ENCODE measurements around the gene ARFIP2.

ARFIP2 gene

GRCh38 chr11:6498121-6498520, 17.0 kb upstream of the ARFIP2 start:
- no peak for DNase-seq
- Histone ChIP-seq H3K4me2 (ENCODE audit: low read length, poor library complexity, severe bottlenecking) (no peak overlapping the region), H3K9me3 (ENCODE audit: control insufficient read depth, low read length) (no peaks in the 10 kb centered on the region), H3K27ac (ENCODE audit: low read length, poor library complexity, severe bottlenecking) (no peak overlapping the region), H4K91ac (ENCODE audit: low read length) (no peak overlapping the region), H3K79me1 (replicated peaks; ENCODE audit: low read length, poor library complexity, severe bottlenecking) (peaks cover 2% of the 10 kb centered on the region), H3K36me3 (ENCODE audit: control insufficient read depth in 1 of 2, insufficient read depth in 2 of 2, low read depth in 1 of 2, low read length in 2 of 2) (peaks cover 16 to 32% of the 10 kb centered on the region in 2 experiments), H3K4ac (ENCODE audit: low read depth in 1 of 2, low read length in 2 of 2) (no peak overlapping the region), H4K8ac (ENCODE audit: low read length) (no peak overlapping the region), H3K14ac (ENCODE audit: low read length in 2 of 2) (no peak overlapping the region), H2AFZ (ENCODE audit: low read depth, low read length) (no peak overlapping the region), H3K27me3 (ENCODE audit: control insufficient read depth in 1 of 2, insufficient read depth in 1 of 2, low read length in 2 of 2) (no peaks in the 10 kb centered on the region), H2BK12ac (ENCODE audit: low read length in 2 of 2) (no peak overlapping the region), H3K23ac (ENCODE audit: low read length in 2 of 2) (no peak overlapping the region), H2BK5ac (ENCODE audit: low read depth, low read length, poor library complexity, severe bottlenecking) (no peak overlapping the region), H3K9ac (ENCODE audit: low read length) (no peak overlapping the region), H2BK120ac (ENCODE audit: low read depth, low read length) (no peak overlapping the region), H2BK15ac (ENCODE audit: low read depth, poor library complexity, severe bottlenecking) (no peak overlapping the region), H2AK5ac (ENCODE audit: low read length, severe bottlenecking) (no peak overlapping the region), H3K18ac (ENCODE audit: low read depth in 1 of 2, low read length in 2 of 2) (no peak overlapping the region), H3K4me1 (ENCODE audit: control insufficient read depth, insufficient read depth, low read depth, low read length) (no peaks in the 10 kb centered on the region), H3K4me3 (ENCODE audit: insufficient read depth in 1 of 2, low read depth in 1 of 2, low read length in 2 of 2) (peak overlapping the region in 1 of 2 experiments; percentile 24)
- 84% methylated on average over 7 of the region's 7 CpGs for WGBS

DNA sequence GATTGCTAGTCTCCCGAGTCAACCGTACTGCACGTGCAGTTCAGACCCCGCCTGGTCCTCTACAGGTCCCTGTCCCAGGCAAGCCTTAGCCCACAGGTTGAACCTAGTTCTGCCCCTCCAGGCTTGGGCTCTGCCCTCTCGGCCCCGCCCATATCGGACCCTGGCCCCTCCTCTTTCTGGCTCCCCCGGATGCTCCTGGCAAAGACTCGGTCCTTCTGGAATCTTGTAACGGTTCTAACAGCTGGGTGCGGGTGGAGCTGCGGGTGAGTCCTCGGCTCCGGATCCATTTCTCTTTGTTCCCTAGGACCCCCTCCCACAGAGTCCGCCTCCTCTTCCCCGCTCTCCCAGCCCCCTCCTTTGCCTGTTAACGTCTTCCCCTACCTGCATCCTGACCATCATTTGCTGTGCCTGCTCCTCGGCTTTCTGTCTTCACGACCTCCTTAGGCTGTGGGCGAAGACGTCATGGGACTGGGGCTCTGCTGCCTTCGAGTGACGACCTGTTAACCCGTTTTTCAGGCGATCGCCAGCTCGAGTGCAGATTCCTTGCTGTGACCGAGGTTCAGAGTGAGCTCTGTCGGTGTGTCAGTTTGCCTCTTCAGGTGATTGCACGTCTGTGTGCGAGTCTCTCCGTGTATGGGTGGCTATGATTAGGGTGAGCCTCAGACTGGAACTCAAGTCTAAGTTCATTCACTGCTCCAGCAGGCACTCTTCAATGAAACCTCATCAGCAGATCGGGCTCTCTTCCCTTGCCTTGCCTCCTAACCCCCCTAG, 16.1 kb upstream of the ARFIP2 start, which contains the start of gene DNHD1:
TSS of gene DNHD1 (plus strand) at position 212 of the 771 bp plus-strand sequence. CDS start 936 bp downstream, outside the sequence.
- no peaks in the 10 kb centered on the region for H3K4me1 ChIP-seq (ENCODE audit: control insufficient read depth, insufficient read depth, low read depth, low read length)
- no peak within 1 kb of the TSS for H3K4me2 ChIP-seq (ENCODE audit: low read length, poor library complexity, severe bottlenecking)
- H3K36me3 ChIP-seq (ENCODE audit: control insufficient read depth in 1 of 2, insufficient read depth in 2 of 2, low read depth in 1 of 2, low read length in 2 of 2): peaks cover 16 to 32% of the 10 kb centered on the region in 2 experiments
- no peak within 1 kb of the TSS for H2BK12ac ChIP-seq (ENCODE audit: low read length in 2 of 2)
- no peaks in the 10 kb centered on the region for H3K27me3 ChIP-seq (ENCODE audit: control insufficient read depth in 1 of 2, insufficient read depth in 1 of 2, low read length in 2 of 2)
- no peak within 1 kb of the TSS for H2BK120ac ChIP-seq (ENCODE audit: low read depth, low read length)
- no peak within 1 kb of the TSS for H3K23ac ChIP-seq (ENCODE audit: low read length in 2 of 2)
- 72% methylated on average over 32 of the region's 33 CpGs for WGBS
- no peak within 1 kb of the TSS for H2BK5ac ChIP-seq (ENCODE audit: low read depth, low read length, poor library complexity, severe bottlenecking)
- no peak within 1 kb of the TSS for H3K4me3 ChIP-seq (ENCODE audit: insufficient read depth in 1 of 2, low read depth in 1 of 2, low read length in 2 of 2)
- no peak within 1 kb of the TSS for H3K18ac ChIP-seq (ENCODE audit: low read depth in 1 of 2, low read length in 2 of 2)
- no peak within 1 kb of the TSS for H4K91ac ChIP-seq (ENCODE audit: low read length)
- H4K8ac ChIP-seq (ENCODE audit: low read length): no peak within 1 kb of the TSS
- no peak within 1 kb of the TSS for H3K9ac ChIP-seq (ENCODE audit: low read length)
- peaks cover 2% of the 10 kb centered on the region for H3K79me1 ChIP-seq (replicated peaks; ENCODE audit: low read length, poor library complexity, severe bottlenecking)
- no peak within 1 kb of the TSS for H3K27ac ChIP-seq (ENCODE audit: low read length, poor library complexity, severe bottlenecking)
- H2AFZ ChIP-seq (ENCODE audit: low read depth, low read length): no peak within 1 kb of the TSS
- H3K4ac ChIP-seq (ENCODE audit: low read depth in 1 of 2, low read length in 2 of 2): no peak within 1 kb of the TSS
- no peak within 1 kb of the TSS for H2AK5ac ChIP-seq (ENCODE audit: low read length, severe bottlenecking)
- no peak for DNase-seq
- H3K14ac ChIP-seq (ENCODE audit: low read length in 2 of 2): no peak within 1 kb of the TSS
- H2BK15ac ChIP-seq (ENCODE audit: low read depth, poor library complexity, severe bottlenecking): no peak within 1 kb of the TSS
- no peaks in the 10 kb centered on the region for H3K9me3 ChIP-seq (ENCODE audit: control insufficient read depth, low read length)

GRCh38 chr11:6489306-6489705, 8.2 kb upstream of the ARFIP2 start:
- H2BK15ac ChIP-seq (ENCODE audit: low read depth, poor library complexity, severe bottlenecking): no peak overlapping the region
- H3K18ac ChIP-seq (ENCODE audit: low read depth in 1 of 2, low read length in 2 of 2): no peak overlapping the region
- H3K23ac ChIP-seq (ENCODE audit: low read length in 2 of 2): no peak overlapping the region
- no peaks in the 10 kb centered on the region for H3K4me1 ChIP-seq (ENCODE audit: control insufficient read depth, insufficient read depth, low read depth, low read length)
- H3K27me3 ChIP-seq (ENCODE audit: control insufficient read depth in 1 of 2, insufficient read depth in 1 of 2, low read length in 2 of 2): no peaks in the 10 kb centered on the region
- no peak overlapping the region for H3K27ac ChIP-seq (ENCODE audit: low read length, poor library complexity, severe bottlenecking)
- H3K14ac ChIP-seq (ENCODE audit: low read length in 2 of 2): no peak overlapping the region
- H3K4ac ChIP-seq (ENCODE audit: low read depth in 1 of 2, low read length in 2 of 2): no peak overlapping the region
- no peak overlapping the region for H2AK5ac ChIP-seq (ENCODE audit: low read length, severe bottlenecking)
- peaks cover 0 to 94% of the 10 kb centered on the region in 2 experiments for H3K36me3 ChIP-seq (ENCODE audit: control insufficient read depth in 1 of 2, insufficient read depth in 2 of 2, low read depth in 1 of 2, low read length in 2 of 2)
- no peak overlapping the region for H2AFZ ChIP-seq (ENCODE audit: low read depth, low read length)
- H3K9me3 ChIP-seq (ENCODE audit: control insufficient read depth, low read length): no peaks in the 10 kb centered on the region
- H3K4me2 ChIP-seq (ENCODE audit: low read length, poor library complexity, severe bottlenecking): no peak overlapping the region
- no peak overlapping the region for H4K8ac ChIP-seq (ENCODE audit: low read length)
- peaks cover 26% of the 10 kb centered on the region for H3K79me1 ChIP-seq (replicated peaks; ENCODE audit: low read length, poor library complexity, severe bottlenecking)
- H2BK120ac ChIP-seq (ENCODE audit: low read depth, low read length): no peak overlapping the region
- no peak for DNase-seq
- no peak overlapping the region for H2BK5ac ChIP-seq (ENCODE audit: low read depth, low read length, poor library complexity, severe bottlenecking)
- no peak overlapping the region for H3K9ac ChIP-seq (ENCODE audit: low read length)
- WGBS: 85% methylated on average over 2 of the region's 4 CpGs
- H2BK12ac ChIP-seq (ENCODE audit: low read length in 2 of 2): no peak overlapping the region
- no peak overlapping the region for H3K4me3 ChIP-seq (ENCODE audit: insufficient read depth in 1 of 2, low read depth in 1 of 2, low read length in 2 of 2)
- H4K91ac ChIP-seq (ENCODE audit: low read length): no peak overlapping the region

GRCh38 chr11:6488821-6489220, 7.7 kb upstream of the ARFIP2 start:
- Histone ChIP-seq H3K4me1 (ENCODE audit: control insufficient read depth, insufficient read depth, low read depth, low read length) (no peaks in the 10 kb centered on the region), H2AFZ (ENCODE audit: low read depth, low read length) (no peak overlapping the region), H3K36me3 (ENCODE audit: control insufficient read depth in 1 of 2, insufficient read depth in 2 of 2, low read depth in 1 of 2, low read length in 2 of 2) (peaks cover 0 to 95% of the 10 kb centered on the region in 2 experiments), H2BK15ac (ENCODE audit: low read depth, poor library complexity, severe bottlenecking) (no peak overlapping the region), H2BK120ac (ENCODE audit: low read depth, low read length) (no peak overlapping the region), H3K9me3 (ENCODE audit: control insufficient read depth, low read length) (no peaks in the 10 kb centered on the region), H3K4me3 (ENCODE audit: insufficient read depth in 1 of 2, low read depth in 1 of 2, low read length in 2 of 2) (no peak overlapping the region), H3K27ac (ENCODE audit: low read length, poor library complexity, severe bottlenecking) (no peak overlapping the region), H2BK5ac (ENCODE audit: low read depth, low read length, poor library complexity, severe bottlenecking) (no peak overlapping the region), H4K8ac (ENCODE audit: low read length) (no peak overlapping the region), H3K4me2 (ENCODE audit: low read length, poor library complexity, severe bottlenecking) (no peak overlapping the region), H3K4ac (ENCODE audit: low read depth in 1 of 2, low read length in 2 of 2) (no peak overlapping the region), H3K14ac (ENCODE audit: low read length in 2 of 2) (no peak overlapping the region), H4K91ac (ENCODE audit: low read length) (no peak overlapping the region), H3K23ac (ENCODE audit: low read length in 2 of 2) (no peak overlapping the region), H2BK12ac (ENCODE audit: low read length in 2 of 2) (no peak overlapping the region), H3K9ac (ENCODE audit: low read length) (no peak overlapping the region), H3K27me3 (ENCODE audit: control insufficient read depth in 1 of 2, insufficient read depth in 1 of 2, low read length in 2 of 2) (no peaks in the 10 kb centered on the region), H3K79me1 (replicated peaks; ENCODE audit: low read length, poor library complexity, severe bottlenecking) (peaks cover 27% of the 10 kb centered on the region), H2AK5ac (ENCODE audit: low read length, severe bottlenecking) (no peak overlapping the region), H3K18ac (ENCODE audit: low read depth in 1 of 2, low read length in 2 of 2) (no peak overlapping the region)
- 96% methylated on average over 3 of the region's 3 CpGs for WGBS
- no peak for DNase-seq
